Chondrocyte (in vitro differentiated cells): Measurements from ENCODE around the gene ZHX3. TPM values are rescaled to one million over a fixed set of nuclear protein-coding genes. Genes with fewer than 3 reads are reported as not detected.

ENCODE experiments used
- DNase-seq: peaks from one replicate; pipeline ENCODE4 v3.0.0; 2021; ENCODE audit warnings: mixed read lengths, low spot score
- H3K27ac Mint-ChIP-seq: one replicate; pipeline ENCODE4 v1.8.0; 2021; ENCODE audit warnings: mild to moderate bottlenecking, moderate library complexity, mixed read lengths; ENCODE audit not compliant: unreplicated experiment
- H3K27me3 Mint-ChIP-seq: 2 replicates; pipeline ENCODE4 v1.8.0; 2021; ENCODE audit warnings: low read depth, mixed read lengths
- H3K36me3 Mint-ChIP-seq: 2 replicates; pipeline ENCODE4 v1.8.0; 2021; ENCODE audit warnings: low read depth, mixed read lengths
- H3K4me1 Mint-ChIP-seq: 2 replicates; pipeline ENCODE4 v1.8.0; 2021; ENCODE audit warnings: low read depth, mild to moderate bottlenecking, mixed read lengths
- H3K4me3 Mint-ChIP-seq: one replicate; pipeline ENCODE4 v1.8.0; 2021; ENCODE audit warnings: mild to moderate bottlenecking, moderate library complexity, mixed read lengths; ENCODE audit not compliant: unreplicated experiment
- H3K9me3 Mint-ChIP-seq: 2 replicates; pipeline ENCODE4 v1.8.0; 2021; ENCODE audit warnings: low read depth, mixed read lengths
- CTCF ChIP-seq: fragments of 200-600 bp; sonication (generic); IDR thresholded peaks from 2 replicates; pipeline ENCODE4 v1.5.0; 2021; ENCODE audit warnings: antibody characterized with exemption, mild to moderate bottlenecking, moderate library complexity
- long read RNA-seq: library from polyadenylated mRNA; stranded (forward); transcript quantifications from one replicate; pipeline ENCODE4 v2.0.0, GENCODE V29; 2021
- total RNA-seq: library from RNA; stranded (reverse); gene quantifications from 3 replicates; pipeline ENCODE4 v1.2.1, GENCODE V29; 2021

Gene ZHX3
- total RNA-seq = 52.6 to 55.5 TPM (median 52.9 TPM) in 3 replicates
- long read RNA-seq, full-length matches to known transcripts = 2 of 15 reads
- long read RNA-seq, partial matches to known transcripts = 2 of 15 reads
- long read RNA-seq, other reads (novel, unspliced or antisense) = 11 of 15 reads

- Mint-ChIP-seq H3K27ac (peak within 1 kb of the TSS; percentile 88), H3K27me3 (no peaks in the 10 kb centered on the region)
- no peak for TF ChIP-seq CTCF
Observed at GRCh38 chr20:41317546-41318270, at the start of gene ZHX3. ZHX3 (minus strand) TSS chr20:41317731; CDS start chr20:41204916, 112,815 bp downstream.

GRCh38 chr20:41367393-41367695 lies 49.8 kb upstream of the ZHX3 start:
- TF ChIP-seq CTCF = no peak
- Mint-ChIP-seq H3K4me3 (peak overlapping the region; percentile 60), H3K27ac (no peak overlapping the region), H3K4me1 (peaks cover 6% of the 10 kb centered on the region), H3K36me3 (no peaks in the 10 kb centered on the region), H3K27me3 (peaks cover 13% of the 10 kb centered on the region), H3K9me3 (peaks cover 5% of the 10 kb centered on the region)
- DNase-seq = peak; percentile 69

More at GRCh38 chr20:41317546-41318270, at the start of gene ZHX3:
- Mint-ChIP-seq H3K4me3 (peak within 1 kb of the TSS; percentile 82), H3K36me3 (no peaks in the 10 kb centered on the region), H3K9me3 (no peaks in the 10 kb centered on the region), H3K4me1 (peaks cover 36% of the 10 kb centered on the region)
- DNase-seq = peak; percentile 98

- Mint-ChIP-seq H3K27me3 (peaks cover 13% of the 10 kb centered on the region), H3K9me3 (peaks cover 5% of the 10 kb centered on the region), H3K27ac (no peak within 1 kb of the TSS), H3K36me3 (no peaks in the 10 kb centered on the region), H3K4me1 (peaks cover 6% of the 10 kb centered on the region), H3K4me3 (peak within 1 kb of the TSS; percentile 60)
- no peak for TF ChIP-seq CTCF
- peak; percentile 79 for DNase-seq
Observed at GRCh38 chr20:41366546-41367392, 49.2 kb upstream of the ZHX3 start, which contains the start of gene EMILIN3. EMILIN3 (minus strand) TSS chr20:41366818; CDS start chr20:41366634, 184 bp downstream.

- no peaks in the 10 kb centered on the region for H3K36me3 Mint-ChIP-seq
- no peak for TF ChIP-seq CTCF
- H3K4me1 Mint-ChIP-seq = peaks cover 6% of the 10 kb centered on the region
- no peaks in the 10 kb centered on the region for H3K9me3 Mint-ChIP-seq
- peak overlapping the region; percentile 44 for H3K4me3 Mint-ChIP-seq
- DNase-seq = peak; percentile 69
- H3K27ac Mint-ChIP-seq = no peak overlapping the region
- H3K27me3 Mint-ChIP-seq = peaks cover 13% of the 10 kb centered on the region
Observed at GRCh38 chr20:41365777-41366545, 48.4 kb upstream of the ZHX3 start.
